Sigmoid colon (tissue), 4 donors: ENCODE results near the gene LINGO4.

Source experiments
- POLR2A ChIP-seq, 2 donors: fragments of 450-650 bp; IDR thresholded peaks; one replicate each; pipeline ENCODE4 v1.6.1; 2016; ENCODE audit warnings: antibody characterized with exemption in 2 of 2, mild to moderate bottlenecking in 2 of 2, moderate library complexity in 2 of 2
- POLR2AphosphoS5 ChIP-seq, 4 donors: sonication (generic); formaldehyde crosslinking; IDR thresholded peaks; one replicate each; pipeline ENCODE4 v1.6.1; 2017; ENCODE audit warnings: antibody characterized with exemption in 4 of 4
- TF ChIP-seq, protein P1 (sequence below), 4 experiments: fragments of 450-650 bp in 3 of 4; fragments of 200-600 bp in 1 of 4; IDR thresholded peaks; one replicate each; pipeline ENCODE4 v1.5.1; 2016 to 2019; ENCODE audit warnings: antibody characterized with exemption in 4 of 4, mild to moderate bottlenecking in 3 of 4, moderate library complexity in 2 of 4

DNA sequence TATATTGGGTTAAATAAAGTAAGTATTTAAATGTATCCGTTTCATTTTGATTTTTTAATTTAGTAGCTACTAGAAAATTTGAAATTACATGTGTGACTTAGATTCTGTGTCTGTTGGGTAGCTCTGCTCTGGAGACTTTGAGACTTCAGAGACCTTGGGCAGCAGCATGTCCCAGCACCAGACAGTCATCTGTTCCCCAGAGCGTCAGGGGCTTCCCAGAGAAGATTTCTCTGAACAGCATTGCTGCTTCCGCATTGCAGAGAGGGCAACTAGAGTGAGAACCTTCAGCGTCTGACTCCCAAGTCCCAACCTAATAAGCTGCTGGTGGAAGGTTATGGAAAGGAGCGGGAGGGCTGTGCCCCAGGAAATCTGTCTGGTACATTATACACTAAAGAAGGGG is 6.6 kb downstream of the LINGO4 start:
- TF ChIP-seq, protein P1, sequence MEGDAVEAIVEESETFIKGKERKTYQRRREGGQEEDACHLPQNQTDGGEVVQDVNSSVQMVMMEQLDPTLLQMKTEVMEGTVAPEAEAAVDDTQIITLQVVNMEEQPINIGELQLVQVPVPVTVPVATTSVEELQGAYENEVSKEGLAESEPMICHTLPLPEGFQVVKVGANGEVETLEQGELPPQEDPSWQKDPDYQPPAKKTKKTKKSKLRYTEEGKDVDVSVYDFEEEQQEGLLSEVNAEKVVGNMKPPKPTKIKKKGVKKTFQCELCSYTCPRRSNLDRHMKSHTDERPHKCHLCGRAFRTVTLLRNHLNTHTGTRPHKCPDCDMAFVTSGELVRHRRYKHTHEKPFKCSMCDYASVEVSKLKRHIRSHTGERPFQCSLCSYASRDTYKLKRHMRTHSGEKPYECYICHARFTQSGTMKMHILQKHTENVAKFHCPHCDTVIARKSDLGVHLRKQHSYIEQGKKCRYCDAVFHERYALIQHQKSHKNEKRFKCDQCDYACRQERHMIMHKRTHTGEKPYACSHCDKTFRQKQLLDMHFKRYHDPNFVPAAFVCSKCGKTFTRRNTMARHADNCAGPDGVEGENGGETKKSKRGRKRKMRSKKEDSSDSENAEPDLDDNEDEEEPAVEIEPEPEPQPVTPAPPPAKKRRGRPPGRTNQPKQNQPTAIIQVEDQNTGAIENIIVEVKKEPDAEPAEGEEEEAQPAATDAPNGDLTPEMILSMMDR (IDR thresholded peaks at IDR 0.05), result no peak
- TF ChIP-seq POLR2AphosphoS5 (IDR thresholded peaks at IDR 0.05) (no peak), POLR2A (IDR thresholded peaks at IDR 0.05) (no peak)
